Esophagus muscularis mucosa (tissue), 4 donors: Measurements from ENCODE around the gene COL4A6.

Experiments used
- EP300 ChIP-seq: sonication (generic); formaldehyde crosslinking; IDR thresholded peaks from one replicate; pipeline ENCODE4 v1.6.1; 2017; ENCODE audit warnings: antibody characterized with exemption
- POLR2A ChIP-seq: fragments of 450-650 bp; IDR thresholded peaks from one replicate; pipeline ENCODE4 v1.6.1; 2017; ENCODE audit warnings: antibody characterized with exemption, moderate library complexity, mild to moderate bottlenecking, low read depth
- POLR2AphosphoS5 ChIP-seq, 2 donors: sonication (generic); formaldehyde crosslinking; IDR thresholded peaks; one replicate each; pipeline ENCODE4 v1.6.1; 2017; ENCODE audit warnings: antibody characterized with exemption in 2 of 2
- TF ChIP-seq, protein P1 (sequence below), 3 experiments: fragments of 200-600 bp in 2 of 3; fragments of 450-650 bp in 1 of 3; sonication (generic) in 2 of 3; IDR thresholded peaks; one replicate each; pipeline ENCODE4 v1.5.1; 2017 to 2019; ENCODE audit warnings: antibody characterized with exemption in 3 of 3, mild to moderate bottlenecking in 2 of 3, moderate library complexity in 1 of 3

DNA sequence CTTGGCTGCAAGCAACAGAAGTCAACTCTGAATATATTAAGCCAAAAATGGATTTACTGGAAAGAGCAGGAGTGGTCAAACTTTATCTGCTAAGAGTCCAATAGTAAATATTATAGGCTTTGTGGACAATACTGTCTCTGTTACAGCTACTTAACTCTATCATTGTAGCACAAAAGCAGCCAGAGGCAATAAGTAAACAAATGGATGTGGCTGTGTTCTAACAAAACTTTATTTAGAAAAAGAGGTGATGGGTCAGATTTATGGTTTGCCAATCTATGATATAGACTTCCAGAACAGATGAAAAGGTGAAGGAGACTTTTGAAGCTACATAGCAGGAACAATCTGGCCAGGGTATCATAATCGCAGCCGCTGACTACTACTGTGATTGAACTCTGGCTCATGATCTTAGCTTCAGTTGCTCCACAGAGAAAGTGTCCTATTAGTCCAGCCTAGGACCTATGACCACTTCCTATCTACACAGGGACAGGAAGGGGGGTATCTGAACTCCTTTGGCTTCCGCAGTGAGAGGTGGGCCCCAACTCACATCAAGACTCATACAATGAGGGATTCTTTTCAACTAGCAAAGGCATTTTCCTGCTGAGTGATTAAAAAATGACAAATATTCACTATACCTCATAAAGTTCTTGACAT lies 191.8 kb downstream of the COL4A6 start:
- TF ChIP-seq, protein P1, sequence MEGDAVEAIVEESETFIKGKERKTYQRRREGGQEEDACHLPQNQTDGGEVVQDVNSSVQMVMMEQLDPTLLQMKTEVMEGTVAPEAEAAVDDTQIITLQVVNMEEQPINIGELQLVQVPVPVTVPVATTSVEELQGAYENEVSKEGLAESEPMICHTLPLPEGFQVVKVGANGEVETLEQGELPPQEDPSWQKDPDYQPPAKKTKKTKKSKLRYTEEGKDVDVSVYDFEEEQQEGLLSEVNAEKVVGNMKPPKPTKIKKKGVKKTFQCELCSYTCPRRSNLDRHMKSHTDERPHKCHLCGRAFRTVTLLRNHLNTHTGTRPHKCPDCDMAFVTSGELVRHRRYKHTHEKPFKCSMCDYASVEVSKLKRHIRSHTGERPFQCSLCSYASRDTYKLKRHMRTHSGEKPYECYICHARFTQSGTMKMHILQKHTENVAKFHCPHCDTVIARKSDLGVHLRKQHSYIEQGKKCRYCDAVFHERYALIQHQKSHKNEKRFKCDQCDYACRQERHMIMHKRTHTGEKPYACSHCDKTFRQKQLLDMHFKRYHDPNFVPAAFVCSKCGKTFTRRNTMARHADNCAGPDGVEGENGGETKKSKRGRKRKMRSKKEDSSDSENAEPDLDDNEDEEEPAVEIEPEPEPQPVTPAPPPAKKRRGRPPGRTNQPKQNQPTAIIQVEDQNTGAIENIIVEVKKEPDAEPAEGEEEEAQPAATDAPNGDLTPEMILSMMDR (IDR thresholded peaks at IDR 0.05): no peak
- no peak for TF ChIP-seq EP300
- no peak for TF ChIP-seq POLR2AphosphoS5 (IDR thresholded peaks at IDR 0.05)
- TF ChIP-seq POLR2A: no peak
